NCI-H187 (cell line): ENCODE measurements around the gene GTF3C1.

Experiments
- DNase-seq, 2 experiments: peaks; one replicate each; lab custom pipeline; 2025; lab: John Stamatoyannopoulos, UW

The GTF3C1 gene

GRCh38 chr16:27520982-27521673 is 28.6 kb downstream of the GTF3C1 start:
- no peak for DNase-seq

- DNase-seq: no peak
These were observed 31.5 kb downstream of the GTF3C1 start for GRCh38 chr16:27518226-27518625.

- peak in 1 of 2 experiments; percentile 34 for DNase-seq
These were observed 32.0 kb downstream of the GTF3C1 start for GRCh38 chr16:27517664-27518063.

GRCh38 chr16:27516365-27516764 is 33.3 kb downstream of the GTF3C1 start:
- DNase-seq: no peak

- no peak for DNase-seq
These were observed 33.8 kb downstream of the GTF3C1 start for GRCh38 chr16:27515874-27516353.

GRCh38 chr16:27514806-27515205 is 34.9 kb downstream of the GTF3C1 start:
- no peak for DNase-seq

GRCh38 chr16:27511657-27512448 is 37.9 kb downstream of the GTF3C1 start:
- DNase-seq: no peak

GRCh38 chr16:27508476-27508875 is 41.2 kb downstream of the GTF3C1 start:
- DNase-seq: no peak

- no peak for DNase-seq
These were observed 42.9 kb downstream of the GTF3C1 start for GRCh38 chr16:27506771-27507170.

GRCh38 chr16:27505297-27506236 is 44.1 kb downstream of the GTF3C1 start:
- DNase-seq: no peak

- DNase-seq: no peak
These were observed 46.1 kb downstream of the GTF3C1 start for GRCh38 chr16:27503662-27504061.

- DNase-seq: no peak
These were observed 48.9 kb downstream of the GTF3C1 start for GRCh38 chr16:27500801-27501200.

- no peak for DNase-seq
These were observed 50.1 kb downstream of the GTF3C1 start for GRCh38 chr16:27499659-27500055.

GRCh38 chr16:27498916-27499658 is 50.6 kb downstream of the GTF3C1 start:
- no peak for DNase-seq

GRCh38 chr16:27498031-27498825 is 51.5 kb downstream of the GTF3C1 start:
- no peak for DNase-seq

- DNase-seq: no peak
These were observed 54.5 kb downstream of the GTF3C1 start for GRCh38 chr16:27495191-27495590.

GRCh38 chr16:27492588-27492979 is 57.1 kb downstream of the GTF3C1 start:
- no peak for DNase-seq

- DNase-seq: no peak
These were observed 57.7 kb downstream of the GTF3C1 start for GRCh38 chr16:27491894-27492587.

- no peak for DNase-seq
These were observed 59.8 kb downstream of the GTF3C1 start for GRCh38 chr16:27489906-27490305.

GRCh38 chr16:27489421-27489820 is 60.3 kb downstream of the GTF3C1 start:
- no peak for DNase-seq
